Measurements from ENCODE around the gene SLC39A8. TPM values are rescaled to one million over a fixed set of nuclear protein-coding genes. Genes with fewer than 3 reads are reported as not detected.

The SLC39A8 gene
- polyA plus RNA-seq, 1 of the 3 experiments (the other 2 are of a cell fraction) = 1.5 TPM

DNA sequence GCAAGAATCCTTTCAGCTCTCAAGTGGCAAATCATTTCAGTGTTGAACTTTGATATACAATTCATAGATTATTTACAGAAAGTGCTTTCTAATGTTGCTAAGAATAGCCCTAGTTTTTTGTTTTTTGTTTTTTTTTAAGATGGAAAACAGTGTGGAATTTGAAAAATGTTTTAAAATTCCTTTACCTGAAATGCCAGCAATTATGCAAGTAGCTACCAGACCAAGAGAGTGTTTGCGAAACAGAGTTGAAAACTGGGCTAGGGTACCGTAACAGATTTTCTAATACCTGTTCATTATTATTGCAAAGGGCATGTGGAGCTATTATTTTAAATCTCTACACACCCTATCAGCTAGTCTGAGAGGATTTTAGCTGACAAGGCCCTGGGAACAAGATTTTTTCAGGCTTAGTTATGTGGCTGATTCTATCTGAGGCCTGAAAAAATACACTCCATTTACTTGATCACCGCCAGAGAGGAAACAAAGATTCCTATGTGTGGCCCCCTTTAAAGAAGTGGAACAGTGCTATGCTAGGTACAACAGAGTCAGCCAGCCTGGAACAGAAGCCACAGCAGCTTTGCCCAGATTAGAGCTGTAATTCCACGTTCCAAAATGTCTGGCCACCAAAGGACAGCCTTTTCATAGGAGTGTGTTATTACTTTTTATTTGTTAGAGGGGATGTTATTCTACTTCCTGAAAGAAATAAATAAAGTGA lies 46.9 kb upstream of the SLC39A8 start (continued):
- TF ChIP-seq, protein P1, sequence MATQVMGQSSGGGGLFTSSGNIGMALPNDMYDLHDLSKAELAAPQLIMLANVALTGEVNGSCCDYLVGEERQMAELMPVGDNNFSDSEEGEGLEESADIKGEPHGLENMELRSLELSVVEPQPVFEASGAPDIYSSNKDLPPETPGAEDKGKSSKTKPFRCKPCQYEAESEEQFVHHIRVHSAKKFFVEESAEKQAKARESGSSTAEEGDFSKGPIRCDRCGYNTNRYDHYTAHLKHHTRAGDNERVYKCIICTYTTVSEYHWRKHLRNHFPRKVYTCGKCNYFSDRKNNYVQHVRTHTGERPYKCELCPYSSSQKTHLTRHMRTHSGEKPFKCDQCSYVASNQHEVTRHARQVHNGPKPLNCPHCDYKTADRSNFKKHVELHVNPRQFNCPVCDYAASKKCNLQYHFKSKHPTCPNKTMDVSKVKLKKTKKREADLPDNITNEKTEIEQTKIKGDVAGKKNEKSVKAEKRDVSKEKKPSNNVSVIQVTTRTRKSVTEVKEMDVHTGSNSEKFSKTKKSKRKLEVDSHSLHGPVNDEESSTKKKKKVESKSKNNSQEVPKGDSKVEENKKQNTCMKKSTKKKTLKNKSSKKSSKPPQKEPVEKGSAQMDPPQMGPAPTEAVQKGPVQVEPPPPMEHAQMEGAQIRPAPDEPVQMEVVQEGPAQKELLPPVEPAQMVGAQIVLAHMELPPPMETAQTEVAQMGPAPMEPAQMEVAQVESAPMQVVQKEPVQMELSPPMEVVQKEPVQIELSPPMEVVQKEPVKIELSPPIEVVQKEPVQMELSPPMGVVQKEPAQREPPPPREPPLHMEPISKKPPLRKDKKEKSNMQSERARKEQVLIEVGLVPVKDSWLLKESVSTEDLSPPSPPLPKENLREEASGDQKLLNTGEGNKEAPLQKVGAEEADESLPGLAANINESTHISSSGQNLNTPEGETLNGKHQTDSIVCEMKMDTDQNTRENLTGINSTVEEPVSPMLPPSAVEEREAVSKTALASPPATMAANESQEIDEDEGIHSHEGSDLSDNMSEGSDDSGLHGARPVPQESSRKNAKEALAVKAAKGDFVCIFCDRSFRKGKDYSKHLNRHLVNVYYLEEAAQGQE (IDR thresholded peaks at IDR 0.05; ENCODE audit: low read depth, low read length) = no peak
- TF ChIP-seq EP300 (IDR thresholded peaks at IDR 0.05; ENCODE audit: borderline replicate concordance in 1 of 2, low read depth in 1 of 2, low read length in 1 of 2) = no peak
- no peak for TF ChIP-seq POLR2AphosphoS5 (IDR thresholded peaks at IDR 0.05; ENCODE audit: low read depth, low read length)
- TF ChIP-seq, protein P2, sequence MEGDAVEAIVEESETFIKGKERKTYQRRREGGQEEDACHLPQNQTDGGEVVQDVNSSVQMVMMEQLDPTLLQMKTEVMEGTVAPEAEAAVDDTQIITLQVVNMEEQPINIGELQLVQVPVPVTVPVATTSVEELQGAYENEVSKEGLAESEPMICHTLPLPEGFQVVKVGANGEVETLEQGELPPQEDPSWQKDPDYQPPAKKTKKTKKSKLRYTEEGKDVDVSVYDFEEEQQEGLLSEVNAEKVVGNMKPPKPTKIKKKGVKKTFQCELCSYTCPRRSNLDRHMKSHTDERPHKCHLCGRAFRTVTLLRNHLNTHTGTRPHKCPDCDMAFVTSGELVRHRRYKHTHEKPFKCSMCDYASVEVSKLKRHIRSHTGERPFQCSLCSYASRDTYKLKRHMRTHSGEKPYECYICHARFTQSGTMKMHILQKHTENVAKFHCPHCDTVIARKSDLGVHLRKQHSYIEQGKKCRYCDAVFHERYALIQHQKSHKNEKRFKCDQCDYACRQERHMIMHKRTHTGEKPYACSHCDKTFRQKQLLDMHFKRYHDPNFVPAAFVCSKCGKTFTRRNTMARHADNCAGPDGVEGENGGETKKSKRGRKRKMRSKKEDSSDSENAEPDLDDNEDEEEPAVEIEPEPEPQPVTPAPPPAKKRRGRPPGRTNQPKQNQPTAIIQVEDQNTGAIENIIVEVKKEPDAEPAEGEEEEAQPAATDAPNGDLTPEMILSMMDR (IDR thresholded peaks at IDR 0.05) = no peak

DNA sequence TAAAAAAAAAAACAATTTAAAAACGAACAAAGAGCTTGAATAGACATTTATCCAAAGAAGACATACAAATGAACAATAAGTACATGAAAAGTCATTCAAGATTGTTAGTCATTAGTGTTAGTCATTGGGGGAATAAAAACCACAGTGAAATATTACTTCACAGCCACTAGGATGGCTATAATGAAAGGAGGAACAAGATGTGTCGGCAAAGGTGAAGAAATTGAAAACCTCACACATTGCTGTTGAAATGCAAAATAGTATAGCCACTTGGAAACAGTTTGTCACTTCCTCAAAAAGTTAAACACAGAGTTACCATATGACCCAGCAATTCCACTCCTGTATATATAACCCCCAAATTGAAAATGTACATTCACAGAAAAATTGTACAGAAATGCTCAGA lies 45.2 kb upstream of the SLC39A8 start:
- CTCF ChIA-PET = no interaction called here
- Histone ChIP-seq H2AFZ (ENCODE audit: low read depth) (no peak overlapping the region), H3K36me3 (replicated peaks in 1 of 2; ENCODE audit: control insufficient read depth in 1 of 2, insufficient read depth in 2 of 2, low read length in 1 of 2) (no peaks in the 10 kb centered on the region), H3K27me3 (ENCODE audit: insufficient read depth) (no peaks in the 10 kb centered on the region), H3K79me2 (ENCODE audit: insufficient read depth) (no peaks in the 10 kb centered on the region), H3K9me3 (no peaks in the 10 kb centered on the region), H3K4me1 (ENCODE audit: control insufficient read depth in 1 of 2, insufficient read depth in 2 of 2, low read depth in 1 of 2, low read length in 1 of 2) (no peaks in the 10 kb centered on the region), H3K9me2 (no peaks in the 10 kb centered on the region), H3K4me2 (no peak overlapping the region), H4K20me1 (ENCODE audit: insufficient read depth) (no peaks in the 10 kb centered on the region), H3F3A (replicated peaks; ENCODE audit: insufficient read depth) (no peaks in the 10 kb centered on the region), H3K27ac (ENCODE audit: low read depth in 2 of 2, low read length in 1 of 2) (no peak overlapping the region), H3K9ac (no peak overlapping the region), H3K4me3 (ENCODE audit: low read depth in 2 of 2, low read length in 1 of 2) (no peak overlapping the region)
- TF ChIP-seq YY1 (IDR thresholded peaks at IDR 0.05; ENCODE audit: low read depth) (no peak), POLR2AphosphoS5 (IDR thresholded peaks at IDR 0.05; ENCODE audit: low read depth, low read length) (no peak), JUND (IDR thresholded peaks at IDR 0.05) (no peak), EP300 (IDR thresholded peaks at IDR 0.05; ENCODE audit: borderline replicate concordance in 1 of 2, low read depth in 1 of 2, low read length in 1 of 2) (no peak), RCOR1 (IDR thresholded peaks at IDR 0.05; ENCODE audit: low read length) (no peak), SMC3 (IDR thresholded peaks at IDR 0.05; ENCODE audit: low read depth, low read length) (no peak)
- TF ChIP-seq, protein P3, sequence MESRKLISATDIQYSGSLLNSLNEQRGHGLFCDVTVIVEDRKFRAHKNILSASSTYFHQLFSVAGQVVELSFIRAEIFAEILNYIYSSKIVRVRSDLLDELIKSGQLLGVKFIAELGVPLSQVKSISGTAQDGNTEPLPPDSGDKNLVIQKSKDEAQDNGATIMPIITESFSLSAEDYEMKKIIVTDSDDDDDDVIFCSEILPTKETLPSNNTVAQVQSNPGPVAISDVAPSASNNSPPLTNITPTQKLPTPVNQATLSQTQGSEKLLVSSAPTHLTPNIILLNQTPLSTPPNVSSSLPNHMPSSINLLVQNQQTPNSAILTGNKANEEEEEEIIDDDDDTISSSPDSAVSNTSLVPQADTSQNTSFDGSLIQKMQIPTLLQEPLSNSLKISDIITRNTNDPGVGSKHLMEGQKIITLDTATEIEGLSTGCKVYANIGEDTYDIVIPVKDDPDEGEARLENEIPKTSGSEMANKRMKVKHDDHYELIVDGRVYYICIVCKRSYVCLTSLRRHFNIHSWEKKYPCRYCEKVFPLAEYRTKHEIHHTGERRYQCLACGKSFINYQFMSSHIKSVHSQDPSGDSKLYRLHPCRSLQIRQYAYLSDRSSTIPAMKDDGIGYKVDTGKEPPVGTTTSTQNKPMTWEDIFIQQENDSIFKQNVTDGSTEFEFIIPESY (IDR thresholded peaks at IDR 0.05; ENCODE audit: borderline replicate concordance, low read depth) = no peak
- 61% methylated on average over 2 of the region's 2 CpGs for WGBS (ENCODE audit: low lambda C conversion rate)
- POLR2A ChIA-PET = no interaction called here
- no peak for DNase-seq
